ENCODE data around the gene KRTAP1-3.

- TF ChIP-seq CTCF (conservative IDR thresholded peaks at IDR 0.05): no peak
- no peak for TF ChIP-seq ZFX (IDR thresholded peaks at IDR 0.05)
These were observed 31.9 kb downstream of the KRTAP1-3 start for GRCh38 chr17:41002814-41003213.
